EH (cell line): Measurements from ENCODE around the gene SMIM13.

Experiments
- DNase-seq: peaks from one replicate; pipeline ENCODE4 v3.0.0-alpha.2; 2015; ENCODE audit warnings: low read depth

SMIM13 gene

DNA sequence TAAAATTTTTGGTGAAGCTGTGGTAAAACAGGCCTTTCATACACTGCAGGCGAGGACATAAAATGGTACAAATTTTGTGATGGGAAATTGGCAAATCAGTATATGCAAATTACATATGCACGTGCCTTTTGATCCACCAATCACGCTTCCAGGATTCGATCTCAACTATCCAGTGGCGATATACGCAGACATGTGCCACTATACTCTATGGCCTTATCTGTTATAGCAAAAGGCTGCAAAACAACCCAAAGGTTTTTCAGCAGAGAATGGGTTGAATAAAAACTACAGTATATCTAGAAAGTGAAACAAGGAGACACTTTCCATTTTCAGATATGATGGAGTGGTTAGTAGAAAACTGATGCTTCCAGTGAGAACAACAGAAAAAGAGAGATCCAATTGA, 59.8 kb downstream of the SMIM13 start:
- DNase-seq = no peak

- no peak for DNase-seq
These were observed 62.0 kb downstream of the SMIM13 start for GRCh38 chr6:11155589-11155988.

DNA sequence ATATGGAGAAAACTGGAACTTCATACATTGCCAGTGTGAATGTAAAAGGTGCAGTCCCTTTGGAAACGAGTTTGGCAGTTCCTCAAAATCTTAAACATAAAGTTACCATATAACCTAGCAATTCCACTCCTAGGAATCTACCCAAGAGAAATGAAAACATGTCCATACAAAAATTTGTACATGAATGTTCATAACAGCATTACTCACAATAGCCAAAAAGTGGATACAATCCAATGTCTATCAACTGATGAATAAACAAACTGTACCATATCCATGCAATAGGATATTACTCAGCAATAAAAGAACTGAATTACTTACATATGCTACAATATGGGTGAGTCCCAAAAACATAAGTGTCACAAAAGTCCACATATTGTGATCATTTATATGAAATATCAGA, 66.6 kb downstream of the SMIM13 start:
- DNase-seq = peak; percentile 22

DNA sequence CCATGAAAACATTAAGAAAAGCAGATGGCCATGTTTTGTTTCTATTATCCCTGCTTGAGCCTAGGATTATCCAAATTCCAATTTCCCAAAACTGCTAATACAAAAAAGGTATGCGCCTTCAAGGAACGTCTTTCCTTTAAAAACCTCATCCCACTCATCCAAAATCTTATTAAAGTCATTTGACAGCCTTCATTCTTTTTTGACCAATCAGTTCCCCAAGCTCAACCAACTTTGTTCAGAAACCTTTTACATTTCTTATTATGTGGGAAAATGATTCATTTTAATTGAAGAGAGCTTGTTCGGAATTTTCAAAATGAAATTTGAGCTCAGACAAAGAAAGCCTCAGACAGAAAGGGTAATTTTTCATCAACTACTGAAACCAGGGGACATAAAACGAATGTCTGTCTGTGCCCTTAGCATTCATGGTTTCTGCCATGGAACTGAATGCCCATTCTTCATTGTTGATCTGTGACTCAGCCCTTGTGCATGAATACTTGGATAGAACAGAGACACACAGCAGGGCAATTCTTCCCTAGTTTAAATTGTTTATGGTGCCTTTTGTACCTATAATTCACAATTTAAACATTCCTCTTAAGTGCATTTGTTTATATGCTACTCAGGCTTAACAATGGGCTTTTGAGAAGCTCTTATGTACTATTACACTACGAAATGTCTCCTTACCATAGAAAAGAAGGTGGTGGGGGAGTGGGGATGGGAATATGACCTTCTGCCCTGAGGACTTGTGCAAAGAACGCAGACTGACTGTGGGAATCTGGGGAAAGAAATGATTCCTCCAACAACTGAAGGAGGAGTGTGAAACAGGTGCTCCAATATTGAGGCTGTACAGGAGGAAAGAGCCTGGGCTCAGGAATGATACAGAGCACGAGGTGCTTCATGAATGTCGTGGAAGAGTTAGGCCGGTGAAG, 67.7 kb downstream of the SMIM13 start:
- DNase-seq = peak; percentile 54

DNA sequence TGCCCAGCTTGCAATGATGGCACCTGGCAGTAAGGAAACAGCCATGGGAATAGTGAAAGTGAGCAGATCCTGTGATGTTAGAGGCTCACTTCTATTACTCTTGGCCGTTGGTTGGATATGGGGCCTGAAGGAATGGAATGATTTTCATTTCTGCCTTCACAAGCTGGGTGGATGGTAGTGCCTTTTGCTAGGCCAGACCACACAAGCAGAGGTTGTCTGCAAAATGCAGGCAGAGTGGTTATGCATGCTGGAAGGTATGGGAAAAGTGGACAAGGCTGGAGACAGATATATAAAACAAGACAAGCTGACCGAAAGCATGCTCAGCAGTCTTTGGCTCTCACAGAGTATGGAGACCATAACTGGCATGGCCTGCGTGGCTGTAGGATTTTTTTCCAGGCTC, 68.6 kb downstream of the SMIM13 start:
- no peak for DNase-seq

DNA sequence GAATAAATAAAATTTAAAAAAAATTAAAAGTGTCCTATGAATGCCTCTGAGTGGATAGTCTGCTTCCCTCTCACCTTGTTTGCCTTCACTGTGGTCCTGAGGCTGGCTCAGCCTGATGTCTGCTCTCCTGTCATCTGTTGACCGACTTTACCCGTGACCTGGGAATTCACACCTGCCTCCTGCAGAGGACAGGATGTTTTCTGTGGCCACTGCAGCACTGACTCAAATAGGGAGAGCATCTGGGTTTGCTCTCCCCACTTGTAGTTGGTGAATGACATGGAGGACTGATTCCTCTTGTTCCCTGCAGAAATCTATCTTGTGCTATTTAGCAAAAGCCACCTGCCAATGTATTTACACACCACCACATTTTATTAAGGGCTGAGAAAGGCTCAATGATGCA, 70.3 kb downstream of the SMIM13 start:
- DNase-seq = no peak

- no peak for DNase-seq
These were observed 71.3 kb downstream of the SMIM13 start for GRCh38 chr6:11164717-11165646.

GRCh38 chr6:11166948-11167347, 73.3 kb downstream of the SMIM13 start:
- no peak for DNase-seq

GRCh38 chr6:11168091-11168635, 74.5 kb downstream of the SMIM13 start:
- no peak for DNase-seq

- no peak for DNase-seq
These were observed 78.3 kb downstream of the SMIM13 start for GRCh38 chr6:11171952-11172351.

DNA sequence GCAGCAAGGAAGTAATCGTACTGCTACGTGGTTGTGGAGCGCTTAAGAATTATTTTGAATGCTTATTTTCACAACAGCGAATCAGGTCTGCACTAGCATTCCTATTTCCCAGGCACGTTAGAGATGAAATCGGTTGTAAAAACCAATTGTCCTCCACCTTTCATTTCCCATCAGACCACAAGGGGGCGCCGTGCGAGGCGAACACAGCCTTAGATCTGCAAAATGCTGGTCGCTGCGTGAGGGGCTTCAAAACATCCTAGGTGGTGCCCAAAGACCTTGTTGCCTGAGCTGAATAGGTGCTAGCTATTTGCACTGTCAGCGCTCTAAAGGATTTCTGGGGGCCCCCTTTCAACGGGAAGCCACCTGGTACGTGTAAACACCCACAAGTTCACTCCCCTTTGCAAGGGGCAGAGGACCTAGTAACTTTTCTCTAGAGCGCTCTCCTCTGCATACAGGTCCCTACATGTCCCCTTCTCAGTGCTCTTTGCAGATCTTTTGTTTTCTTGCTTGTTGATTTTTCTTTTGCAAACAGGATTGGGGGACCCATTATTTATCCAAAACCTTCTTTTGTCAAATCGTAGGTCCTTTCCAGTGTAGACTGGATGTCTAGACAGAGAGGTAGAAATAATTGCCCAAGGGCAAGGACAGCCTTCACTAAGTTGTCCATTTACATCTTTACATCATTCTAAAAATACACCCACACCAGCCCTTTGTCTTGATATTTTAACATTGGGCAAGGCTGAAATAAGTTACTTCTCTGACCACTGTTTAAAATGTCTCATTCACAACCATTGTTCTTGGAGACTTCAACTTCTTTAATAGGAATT, 79.1 kb downstream of the SMIM13 start:
- peak; percentile 53 for DNase-seq

DNA sequence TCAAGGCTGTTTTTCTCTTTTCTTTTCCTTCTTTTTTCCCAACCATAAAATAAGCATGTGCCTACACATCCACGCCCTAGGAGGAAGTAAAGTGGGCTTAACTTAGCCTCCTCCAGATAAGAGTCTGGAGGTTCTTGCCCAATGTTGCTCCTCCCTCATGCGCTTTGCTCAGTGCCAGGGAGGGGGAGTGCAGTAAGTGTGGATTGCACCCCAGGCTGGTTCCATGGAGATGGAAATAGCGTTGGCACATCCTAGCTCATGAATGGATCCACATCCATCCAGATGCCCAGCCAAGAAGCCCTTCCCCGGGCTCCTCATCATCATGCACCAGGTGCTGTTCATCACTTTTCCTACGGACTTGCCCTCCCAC, 80.6 kb downstream of the SMIM13 start:
- no peak for DNase-seq

GRCh38 chr6:11177271-11177670, 83.6 kb downstream of the SMIM13 start:
- DNase-seq = no peak

GRCh38 chr6:11179088-11179418, 85.4 kb downstream of the SMIM13 start:
- DNase-seq = no peak

- no peak for DNase-seq
These were observed 86.0 kb downstream of the SMIM13 start for GRCh38 chr6:11179419-11180202.

- DNase-seq = no peak
These were observed 88.0 kb downstream of the SMIM13 start for GRCh38 chr6:11181478-11182136.

DNA sequence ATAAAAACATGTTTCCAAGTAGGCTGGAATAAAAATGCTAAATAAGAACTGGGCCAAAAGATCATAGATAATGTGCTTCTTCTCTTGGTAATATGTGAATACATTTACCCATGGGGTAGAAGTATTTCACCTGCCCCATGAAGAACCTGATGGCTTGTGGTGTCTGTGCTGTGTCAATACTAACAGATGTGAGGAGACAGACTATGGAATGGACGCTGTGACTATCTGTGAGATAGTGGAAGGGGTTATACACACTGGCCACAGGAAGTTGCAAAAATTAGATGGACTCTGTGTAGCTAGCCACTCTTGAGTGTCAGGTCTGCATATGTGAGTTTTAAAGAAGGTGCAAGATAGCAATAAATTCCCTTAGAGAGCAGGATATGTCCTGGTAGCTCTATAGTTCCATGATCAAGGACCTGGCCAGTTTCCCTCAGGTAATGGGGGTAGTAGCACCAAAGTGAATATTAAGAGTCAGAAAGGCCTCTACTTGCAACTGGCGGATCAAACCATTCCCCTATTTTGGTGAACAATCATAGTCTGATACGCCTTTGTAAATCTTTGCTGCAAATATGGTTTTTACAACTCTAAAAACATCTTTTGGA, 90.2 kb downstream of the SMIM13 start:
- DNase-seq = no peak

GRCh38 chr6:11185204-11185842, 91.7 kb downstream of the SMIM13 start:
- DNase-seq = no peak

DNA sequence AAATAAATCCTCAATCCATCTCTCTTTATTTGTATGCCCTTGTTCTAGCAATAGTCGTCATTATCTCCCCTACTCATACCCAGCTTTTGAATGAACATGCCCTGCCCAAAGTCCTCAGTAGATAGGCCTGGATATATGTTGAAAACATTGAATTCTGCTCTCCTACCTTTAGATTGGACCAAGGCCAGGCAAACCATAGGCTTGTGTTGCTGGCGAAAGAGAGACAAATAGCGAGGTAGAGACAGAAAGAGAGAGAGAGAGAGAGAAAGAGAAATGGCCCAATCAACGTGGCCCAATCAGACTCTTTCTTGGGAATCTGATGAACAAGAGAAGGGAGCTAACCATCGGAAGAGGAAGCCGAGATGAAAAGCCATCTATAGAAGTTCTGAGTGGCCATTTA, 93.7 kb downstream of the SMIM13 start:
- no peak for DNase-seq
